RWPE2 (cell line): ENCODE results near the gene C10orf95.
A peak's percentile ranks its signal among the peaks of the same experiment; 100 is the strongest.

Experiments
- ATAC-seq: fragments of 200-7000 bp; cut with Tn5 transposase; 3 replicates; pipeline ENCODE4 v1.9.1; 2021; ENCODE audit warnings: low read depth
- DNase-seq: peaks from one replicate; pipeline ENCODE4 v3.0.0-alpha.2; 2020; ENCODE audit warnings: low spot score
- H3K27ac ChIP-seq: fragments of 450-650 bp; 2 replicates; pipeline ENCODE4 v1.5.1; 2017; ENCODE audit warnings: mild to moderate bottlenecking; ENCODE audit not compliant: poor library complexity, severe bottlenecking
- H3K27me3 ChIP-seq: fragments of 250-450 bp; sonication (Bioruptor Pico); 2 replicates; pipeline ENCODE4 v1.5.1; 2021; ENCODE audit warnings: mild to moderate bottlenecking, moderate library complexity; ENCODE audit not compliant: insufficient read depth, poor library complexity, severe bottlenecking
- H3K36me3 ChIP-seq: fragments of 250-450 bp; sonication (Bioruptor Pico); 2 replicates; pipeline ENCODE4 v1.5.1; 2020; ENCODE audit warnings: low read depth, mild to moderate bottlenecking, moderate library complexity
- H3K4me1 ChIP-seq: fragments of 250-450 bp; sonication (Bioruptor Pico); 2 replicates; pipeline ENCODE4 v1.5.1; 2021; ENCODE audit warnings: mild to moderate bottlenecking, moderate library complexity; ENCODE audit not compliant: insufficient read depth, poor library complexity, severe bottlenecking
- H3K4me3 ChIP-seq: fragments of 250-450 bp; sonication (Bioruptor Pico); 2 replicates; pipeline ENCODE4 v1.5.1; 2021; ENCODE audit warnings: mild to moderate bottlenecking, moderate library complexity; ENCODE audit not compliant: severe bottlenecking
- H3K9me3 ChIP-seq: fragments of 250-450 bp; sonication (Bioruptor Pico); 2 replicates; pipeline ENCODE4 v1.5.1; 2021; ENCODE audit warnings: mild to moderate bottlenecking, moderate library complexity; ENCODE audit not compliant: severe bottlenecking
- TF ChIP-seq, protein P1 (sequence below): fragments of 450-650 bp; IDR thresholded peaks from one replicate; pipeline ENCODE4 v1.5.1; 2017; ENCODE audit warnings: mild to moderate bottlenecking, moderate library complexity; ENCODE audit not compliant: poor library complexity, severe bottlenecking

C10orf95 gene

DNA sequence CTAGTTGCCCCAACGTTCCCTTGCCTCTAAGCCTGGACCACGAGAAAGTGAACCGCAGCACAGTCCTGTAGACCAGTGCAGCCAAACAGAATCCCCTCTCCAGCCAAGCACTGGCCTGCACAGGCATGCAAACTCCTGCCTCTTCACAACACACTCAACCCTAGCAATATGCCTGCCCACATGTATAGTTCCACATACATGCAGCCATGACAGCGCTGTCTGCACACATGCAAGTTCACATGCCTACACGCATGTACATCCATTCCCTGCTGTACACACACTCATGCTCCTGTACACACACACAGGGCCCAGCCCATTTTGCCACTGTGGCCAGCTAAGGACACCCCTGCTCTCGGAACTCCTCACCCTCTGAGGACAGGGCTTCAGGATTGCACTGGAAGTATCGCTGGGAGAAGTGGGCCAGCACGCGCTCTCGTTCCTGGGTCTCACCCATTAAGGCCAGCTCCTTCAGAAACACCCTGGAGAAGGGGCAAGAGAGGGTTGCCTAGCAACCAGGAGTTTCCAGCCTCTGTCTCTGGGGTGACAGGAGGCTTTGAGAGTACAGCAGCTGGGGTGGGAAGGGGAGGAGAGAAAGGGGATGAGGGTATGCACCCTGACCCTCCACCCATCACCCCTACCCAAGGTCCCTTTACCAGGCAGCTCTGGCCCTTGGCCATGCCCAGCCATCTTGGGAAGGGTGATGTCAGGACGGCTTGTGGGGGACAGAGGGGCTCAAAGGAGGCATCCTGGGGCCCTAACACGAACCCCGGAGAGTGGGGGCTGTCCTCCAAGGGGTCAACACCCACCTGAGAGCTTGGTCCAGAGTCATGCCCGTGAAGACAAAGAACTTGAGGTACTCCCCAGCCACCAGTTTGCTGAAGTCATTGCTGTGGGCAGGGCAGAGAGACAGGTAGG, 39.7 kb downstream of the C10orf95 start:
- no peaks in the 10 kb centered on the region for H3K36me3 ChIP-seq
- H3K27me3 ChIP-seq = peaks cover 45% of the 10 kb centered on the region
- no peak overlapping the region for H3K4me3 ChIP-seq
- no peak overlapping the region for H3K27ac ChIP-seq
- no peak for ATAC-seq
- DNase-seq = no peak
- TF ChIP-seq, protein P1, sequence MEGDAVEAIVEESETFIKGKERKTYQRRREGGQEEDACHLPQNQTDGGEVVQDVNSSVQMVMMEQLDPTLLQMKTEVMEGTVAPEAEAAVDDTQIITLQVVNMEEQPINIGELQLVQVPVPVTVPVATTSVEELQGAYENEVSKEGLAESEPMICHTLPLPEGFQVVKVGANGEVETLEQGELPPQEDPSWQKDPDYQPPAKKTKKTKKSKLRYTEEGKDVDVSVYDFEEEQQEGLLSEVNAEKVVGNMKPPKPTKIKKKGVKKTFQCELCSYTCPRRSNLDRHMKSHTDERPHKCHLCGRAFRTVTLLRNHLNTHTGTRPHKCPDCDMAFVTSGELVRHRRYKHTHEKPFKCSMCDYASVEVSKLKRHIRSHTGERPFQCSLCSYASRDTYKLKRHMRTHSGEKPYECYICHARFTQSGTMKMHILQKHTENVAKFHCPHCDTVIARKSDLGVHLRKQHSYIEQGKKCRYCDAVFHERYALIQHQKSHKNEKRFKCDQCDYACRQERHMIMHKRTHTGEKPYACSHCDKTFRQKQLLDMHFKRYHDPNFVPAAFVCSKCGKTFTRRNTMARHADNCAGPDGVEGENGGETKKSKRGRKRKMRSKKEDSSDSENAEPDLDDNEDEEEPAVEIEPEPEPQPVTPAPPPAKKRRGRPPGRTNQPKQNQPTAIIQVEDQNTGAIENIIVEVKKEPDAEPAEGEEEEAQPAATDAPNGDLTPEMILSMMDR = no peak
- no peaks in the 10 kb centered on the region for H3K9me3 ChIP-seq
- no peaks in the 10 kb centered on the region for H3K4me1 ChIP-seq

DNA sequence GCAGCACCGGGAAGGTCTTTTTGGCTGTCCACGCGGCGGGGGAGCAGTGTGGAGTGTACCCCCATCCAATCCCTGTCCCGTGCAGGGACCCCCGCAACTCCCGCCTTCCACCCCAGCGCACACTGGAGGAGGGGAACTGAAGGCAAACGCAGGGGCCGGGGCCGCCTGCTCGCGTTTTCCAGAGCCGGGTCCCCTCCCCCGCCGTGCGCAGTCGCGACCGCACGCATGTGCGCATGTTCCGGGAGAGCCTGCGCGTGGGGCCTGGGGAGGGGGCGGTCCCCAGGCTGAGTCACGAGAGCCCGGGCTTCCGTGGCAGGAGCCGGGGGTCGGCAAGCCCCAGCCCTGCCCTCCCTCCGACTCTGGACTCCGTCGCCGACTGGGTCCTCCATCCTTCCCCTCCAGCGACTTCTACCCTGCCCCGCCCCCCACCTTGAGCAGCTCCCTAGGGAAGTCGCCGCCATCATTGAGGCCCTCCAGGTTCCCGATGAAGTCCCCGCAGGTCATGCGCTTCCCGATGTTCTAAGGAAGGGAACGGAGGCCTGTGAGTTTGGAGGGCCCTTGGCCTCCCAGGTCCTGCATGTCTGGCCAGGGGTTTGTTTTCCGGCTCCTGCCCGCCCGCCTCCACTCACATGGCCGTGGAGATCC, 40.8 kb downstream of the C10orf95 start:
- no peak for ATAC-seq
- Histone ChIP-seq H3K36me3 (no peaks in the 10 kb centered on the region), H3K4me1 (no peaks in the 10 kb centered on the region), H3K27ac (no peak overlapping the region), H3K9me3 (no peaks in the 10 kb centered on the region), H3K27me3 (peaks cover 45% of the 10 kb centered on the region), H3K4me3 (peak overlapping the region; percentile 23)
- peak; percentile 52 for DNase-seq
- TF ChIP-seq, protein P1 = no peak

DNA sequence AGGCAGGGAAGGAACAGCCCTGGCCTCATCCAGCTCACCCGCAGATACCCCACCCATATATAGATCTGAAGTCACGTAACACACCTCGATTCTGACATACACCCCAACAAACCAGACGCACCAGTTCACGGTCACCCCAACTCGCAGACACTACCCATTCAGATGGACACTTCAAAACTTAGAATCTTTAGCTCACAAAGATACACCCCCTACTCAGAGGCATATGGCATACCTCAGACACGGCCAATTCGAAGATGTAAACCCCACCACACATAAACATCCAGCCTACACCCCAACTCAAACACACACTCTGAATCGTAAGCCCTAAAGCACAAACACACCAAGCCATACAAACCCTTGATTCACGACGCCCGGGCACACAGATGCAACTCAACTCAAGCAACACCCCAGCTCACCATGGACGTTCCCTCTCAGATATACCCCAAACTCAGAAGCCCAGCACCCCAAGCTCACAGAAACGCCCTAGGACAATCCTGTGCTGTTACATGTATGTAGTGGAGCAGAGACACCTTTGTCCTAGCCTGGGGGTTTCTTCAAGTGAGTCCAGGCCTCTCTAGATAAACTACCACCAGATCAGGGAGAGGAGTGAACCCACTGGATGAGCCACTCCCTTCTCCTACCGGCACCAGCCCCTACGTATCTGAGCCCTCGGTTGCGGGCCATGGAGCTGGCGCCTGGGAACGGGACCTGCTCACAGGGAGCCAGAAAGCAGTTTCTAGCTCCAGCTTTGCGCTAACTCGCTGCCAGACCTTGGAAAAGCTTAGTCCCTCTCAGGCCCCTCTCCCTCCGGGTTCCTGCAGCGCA, 41.5 kb downstream of the C10orf95 start:
- H3K36me3 ChIP-seq = no peaks in the 10 kb centered on the region
- H3K27ac ChIP-seq = no peak overlapping the region
- H3K9me3 ChIP-seq = no peaks in the 10 kb centered on the region
- H3K27me3 ChIP-seq = peaks cover 45% of the 10 kb centered on the region
- TF ChIP-seq, protein P1 = no peak
- ATAC-seq (no peak), DNase-seq (no peak)
- H3K4me3 ChIP-seq = peak overlapping the region; percentile 32
- H3K4me1 ChIP-seq = no peaks in the 10 kb centered on the region

DNA sequence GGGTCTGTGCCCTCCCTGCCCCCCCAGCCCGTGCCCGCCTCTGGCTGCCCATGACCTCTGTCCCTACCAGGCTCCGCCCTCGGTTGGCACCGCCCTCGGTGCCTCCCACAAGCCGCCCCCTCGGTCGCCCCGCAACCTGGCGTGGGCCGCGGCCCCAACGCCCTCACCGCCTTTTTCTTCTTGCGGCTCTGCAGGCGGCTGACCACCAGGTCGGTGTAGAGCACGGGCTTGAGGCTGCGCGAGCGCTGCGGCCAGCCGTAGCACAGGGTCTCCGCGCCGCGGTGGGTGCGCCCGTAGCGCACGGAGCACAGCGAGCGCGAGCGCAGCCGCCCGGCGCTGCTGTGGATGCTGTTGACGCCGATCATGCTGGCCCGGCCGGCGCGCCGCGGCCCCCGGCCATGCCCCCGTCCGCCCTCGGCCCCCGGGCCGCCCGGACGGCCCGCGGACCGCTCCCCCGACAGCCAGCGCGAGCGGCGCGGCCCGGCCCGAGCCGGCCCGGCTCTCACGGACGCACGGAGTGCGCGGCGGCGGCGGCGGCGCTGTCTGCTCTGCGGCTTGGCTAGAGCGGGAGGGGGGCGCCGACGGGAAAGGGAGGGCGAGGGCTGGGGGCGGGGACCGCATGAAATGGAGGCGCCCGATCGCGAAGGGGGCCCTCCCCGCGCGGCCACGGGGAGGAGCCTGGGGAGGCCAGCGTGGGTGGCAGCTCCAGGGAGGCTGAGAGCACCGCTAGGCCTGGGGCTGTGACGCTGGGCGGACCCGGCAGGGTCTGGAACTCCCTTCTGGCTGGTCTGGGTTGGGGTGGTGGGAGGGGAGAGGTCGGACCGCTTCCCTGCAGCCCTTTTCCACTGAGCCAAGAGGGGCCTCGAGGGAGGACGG, 42.4 kb downstream of the C10orf95 start:
- TF ChIP-seq, protein P1 = no peak
- no peaks in the 10 kb centered on the region for H3K4me1 ChIP-seq
- H3K9me3 ChIP-seq = no peaks in the 10 kb centered on the region
- ATAC-seq (peak; percentile 30), DNase-seq (peak; percentile 30)
- no peak overlapping the region for H3K27ac ChIP-seq
- peak overlapping the region; percentile 32 for H3K4me3 ChIP-seq
- H3K27me3 ChIP-seq = peaks cover 45% of the 10 kb centered on the region
- no peaks in the 10 kb centered on the region for H3K36me3 ChIP-seq
